CD4-positive, alpha-beta T cell treated with Interleukin-4 for 1 hour (primary cell): ENCODE measurements around the gene GAREM1.

ENCODE experiments used
- DNase-seq, 2 donors: peaks; one replicate each; pipeline ENCODE4 v3.0.0-alpha.2; 2020 to 2022

The GAREM1 gene

GRCh38 chr18:32422978-32423740, 47.5 kb downstream of the GAREM1 start:
- no peak for DNase-seq

GRCh38 chr18:32422201-32422600, 48.5 kb downstream of the GAREM1 start:
- DNase-seq, result no peak

- DNase-seq, result no peak
These were observed 50.5 kb downstream of the GAREM1 start for GRCh38 chr18:32420084-32420750.

- no peak for DNase-seq
These were observed 52.5 kb downstream of the GAREM1 start for GRCh38 chr18:32418148-32418547.

GRCh38 chr18:32405588-32405987, 65.1 kb downstream of the GAREM1 start:
- no peak for DNase-seq

GRCh38 chr18:32401621-32402020, 69.1 kb downstream of the GAREM1 start:
- DNase-seq, result no peak

- DNase-seq, result no peak
These were observed 77.3 kb downstream of the GAREM1 start for GRCh38 chr18:32393407-32393806.

GRCh38 chr18:32391126-32391525, 79.6 kb downstream of the GAREM1 start:
- DNase-seq, result no peak

GRCh38 chr18:32389858-32390257, 80.8 kb downstream of the GAREM1 start:
- DNase-seq, result no peak

GRCh38 chr18:32389191-32389590, 81.5 kb downstream of the GAREM1 start:
- no peak for DNase-seq

- no peak for DNase-seq
These were observed 84.2 kb downstream of the GAREM1 start for GRCh38 chr18:32386471-32386870.

- DNase-seq, result no peak
These were observed 87.4 kb downstream of the GAREM1 start for GRCh38 chr18:32383050-32383819.

GRCh38 chr18:32381761-32382160, 88.9 kb downstream of the GAREM1 start:
- no peak for DNase-seq

- DNase-seq, result no peak
These were observed 90.1 kb downstream of the GAREM1 start for GRCh38 chr18:32380559-32380958.

- no peak for DNase-seq
These were observed 90.8 kb downstream of the GAREM1 start for GRCh38 chr18:32379891-32380290.

- DNase-seq, result no peak
These were observed 92.0 kb downstream of the GAREM1 start for GRCh38 chr18:32378705-32379104.

GRCh38 chr18:32373995-32374394, 96.7 kb downstream of the GAREM1 start:
- DNase-seq, result no peak

GRCh38 chr18:32373505-32373904, 97.2 kb downstream of the GAREM1 start:
- DNase-seq, result no peak

GRCh38 chr18:32372381-32373061, 98.2 kb downstream of the GAREM1 start:
- no peak for DNase-seq

- no peak for DNase-seq
These were observed 98.7 kb downstream of the GAREM1 start for GRCh38 chr18:32372047-32372380.

GRCh38 chr18:32371384-32371783, 99.3 kb downstream of the GAREM1 start:
- no peak for DNase-seq

- DNase-seq, result no peak
These were observed 101.7 kb downstream of the GAREM1 start for GRCh38 chr18:32368991-32369390.

- no peak for DNase-seq
These were observed 102.5 kb downstream of the GAREM1 start for GRCh38 chr18:32368170-32368569.
